ENCODE measurements around the gene GRM2.

Gene GRM2

GRCh38 chr3:51706021-51706485 lies 815 bp upstream of the GRM2 start:
- TF ChIP-seq, protein P1, sequence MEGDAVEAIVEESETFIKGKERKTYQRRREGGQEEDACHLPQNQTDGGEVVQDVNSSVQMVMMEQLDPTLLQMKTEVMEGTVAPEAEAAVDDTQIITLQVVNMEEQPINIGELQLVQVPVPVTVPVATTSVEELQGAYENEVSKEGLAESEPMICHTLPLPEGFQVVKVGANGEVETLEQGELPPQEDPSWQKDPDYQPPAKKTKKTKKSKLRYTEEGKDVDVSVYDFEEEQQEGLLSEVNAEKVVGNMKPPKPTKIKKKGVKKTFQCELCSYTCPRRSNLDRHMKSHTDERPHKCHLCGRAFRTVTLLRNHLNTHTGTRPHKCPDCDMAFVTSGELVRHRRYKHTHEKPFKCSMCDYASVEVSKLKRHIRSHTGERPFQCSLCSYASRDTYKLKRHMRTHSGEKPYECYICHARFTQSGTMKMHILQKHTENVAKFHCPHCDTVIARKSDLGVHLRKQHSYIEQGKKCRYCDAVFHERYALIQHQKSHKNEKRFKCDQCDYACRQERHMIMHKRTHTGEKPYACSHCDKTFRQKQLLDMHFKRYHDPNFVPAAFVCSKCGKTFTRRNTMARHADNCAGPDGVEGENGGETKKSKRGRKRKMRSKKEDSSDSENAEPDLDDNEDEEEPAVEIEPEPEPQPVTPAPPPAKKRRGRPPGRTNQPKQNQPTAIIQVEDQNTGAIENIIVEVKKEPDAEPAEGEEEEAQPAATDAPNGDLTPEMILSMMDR (IDR thresholded peaks at IDR 0.05; ENCODE audit: control extremely low read depth, extremely low read depth, low read depth, missing control alignments): no peak
- ChIA-PET CTCF (interaction anchor here (1.4 to 3.9 kb wide), 6 partner anchors 11 to 205 kb away, joined by 3 to 15 read pairs (median 5); no protein-coding TSS in a partner anchor), POLR2A (no interaction called here)
- DNase-seq (ENCODE audit: extremely low spot score): no peak

DNA sequence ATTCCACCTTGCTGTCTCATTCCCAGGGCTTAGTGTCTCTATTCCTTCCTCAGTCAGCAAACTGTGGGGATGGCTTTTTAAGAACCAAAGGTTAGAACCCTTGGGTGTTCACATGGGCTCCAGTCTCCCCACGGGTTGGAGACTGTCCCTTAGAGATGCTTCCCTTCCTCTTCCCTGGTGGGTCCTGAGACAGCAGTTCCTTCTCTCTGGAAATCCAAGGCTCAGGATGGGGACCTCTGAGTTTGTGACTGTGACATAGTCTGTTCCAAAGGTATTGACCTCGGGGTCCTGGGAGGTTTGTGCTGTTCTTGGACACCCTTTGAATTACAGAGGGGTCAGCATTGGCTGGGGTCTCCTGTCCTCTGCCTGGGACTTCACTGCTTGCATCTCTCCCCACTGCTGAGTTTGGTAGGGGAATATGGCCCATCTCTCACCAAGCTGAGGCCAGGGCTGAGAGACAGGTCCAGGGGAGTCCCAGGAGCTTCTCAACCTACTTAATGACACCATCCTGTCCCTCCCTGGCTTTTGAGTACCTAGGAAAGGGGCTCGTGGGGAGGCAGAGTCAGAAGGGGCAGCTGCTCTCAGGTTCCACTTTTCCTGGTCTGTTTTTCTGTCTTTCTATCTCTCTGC lies 1.5 kb downstream of the GRM2 start:
- CTCF ChIA-PET: no interaction called here
- DNase-seq (ENCODE audit: extremely low spot score): no peak
- TF ChIP-seq, protein P1 (IDR thresholded peaks at IDR 0.05; ENCODE audit: control extremely low read depth, extremely low read depth, low read depth, missing control alignments): no peak
- POLR2A ChIA-PET: no interaction called here

- no peak for DNase-seq (ENCODE audit: extremely low spot score)
- CTCF ChIA-PET: no interaction called here
- POLR2A ChIA-PET: no interaction called here
- TF ChIP-seq, protein P1 (IDR thresholded peaks at IDR 0.05; ENCODE audit: control extremely low read depth, extremely low read depth, low read depth, missing control alignments): no peak
Measured at GRCh38 chr3:51709004-51709420, 2.1 kb downstream of the GRM2 start.

DNA sequence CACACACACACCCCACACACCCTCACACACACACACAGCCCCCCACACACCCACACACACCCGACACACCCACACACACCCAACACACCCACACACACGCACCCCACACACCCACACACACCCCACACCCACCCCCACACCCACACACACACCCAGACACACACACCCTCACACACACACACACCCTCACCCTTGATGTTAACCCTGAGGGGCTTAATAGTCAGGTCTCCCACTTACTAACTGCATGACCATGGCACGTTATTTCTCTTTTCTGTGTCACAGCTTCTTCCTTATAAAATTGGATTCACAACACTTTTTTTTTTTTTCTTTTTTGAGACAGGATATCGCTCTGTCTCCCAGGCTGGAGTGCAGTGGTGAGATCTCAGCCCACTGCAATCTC lies 2.8 kb downstream of the GRM2 start:
- ChIA-PET CTCF (no interaction called here), POLR2A (no interaction called here)

GRCh38 chr3:51710631-51711351 lies 3.9 kb downstream of the GRM2 start:
- POLR2A ChIA-PET: no interaction called here
- no peak for DNase-seq (ENCODE audit: extremely low spot score)
- CTCF ChIA-PET: interaction anchor here (0.7 to 1.2 kb wide), 2 partner anchors 9 to 30 kb away, joined by 3 read pairs; no protein-coding TSS in a partner anchor
- TF ChIP-seq, protein P1 (IDR thresholded peaks at IDR 0.05; ENCODE audit: control extremely low read depth, extremely low read depth, low read depth, missing control alignments): no peak

More for the DNA sequence above, 2.8 kb downstream of the GRM2 start:
- no peak for DNase-seq (ENCODE audit: extremely low spot score)
- TF ChIP-seq, protein P1 (IDR thresholded peaks at IDR 0.05; ENCODE audit: control extremely low read depth, extremely low read depth, low read depth, missing control alignments): no peak

DNA sequence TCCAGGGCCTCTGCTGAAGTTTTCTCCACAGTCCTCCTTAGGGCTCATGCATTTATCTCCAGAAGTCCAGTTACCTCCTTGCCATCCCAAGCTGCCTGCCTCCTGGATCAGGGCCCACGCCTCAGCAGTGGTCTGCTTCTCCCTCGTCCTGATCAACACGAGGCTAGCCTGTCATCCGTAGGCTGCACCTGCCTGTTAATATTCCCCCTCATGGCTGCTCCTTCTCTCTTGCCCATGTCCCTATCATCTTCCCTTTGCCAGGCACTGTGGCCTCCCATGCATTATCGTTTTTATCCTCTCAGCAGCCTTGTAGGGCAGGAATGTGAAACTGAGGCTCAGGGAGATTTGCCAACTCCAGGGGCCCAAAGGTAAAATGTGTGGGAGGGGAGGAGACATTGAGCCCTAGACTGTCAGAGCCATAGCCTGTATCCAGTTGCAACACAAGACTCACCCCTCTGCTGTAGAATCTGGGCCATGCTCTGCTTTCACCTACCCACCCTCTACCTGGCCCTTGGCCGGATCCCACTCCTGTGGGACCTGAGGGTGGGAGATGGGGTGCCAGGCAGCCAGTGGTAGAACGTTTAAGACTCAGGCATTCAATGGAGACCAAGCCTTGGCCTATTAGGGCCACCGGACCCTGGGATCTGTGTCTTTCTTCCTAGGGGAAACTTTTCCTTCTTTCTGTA lies 4.6 kb downstream of the GRM2 start:
- ChIA-PET POLR2A (no interaction called here), CTCF (interaction anchor here (1.2 kb wide), 1 partner anchor 30 kb away, joined by 3 read pairs; no protein-coding TSS in a partner anchor)
- TF ChIP-seq, protein P1 (IDR thresholded peaks at IDR 0.05; ENCODE audit: control extremely low read depth, extremely low read depth, low read depth, missing control alignments): no peak
- no peak for DNase-seq (ENCODE audit: extremely low spot score)

Measured in GM10248 (cell line).